ENCODE results near the gene MRPL4. TPM values are rescaled to one million over a fixed set of nuclear protein-coding genes. Genes with fewer than 3 reads are reported as not detected.

MRPL4 gene
- 100 to 1,000 TPM in 1 of 6 experiments, 10 to 100 TPM in 5; 33.7 to 109 (median 38.2) TPM for total RNA-seq
- long read RNA-seq, transcript MRPL4-201 (9 exons, 1,455 nt), result major isoform, 10 of 13 reads
- long read RNA-seq, partial matches to known transcripts, result 1 of 13 reads
- long read RNA-seq, other reads (novel, unspliced or antisense), result 1 of 13 reads

- DNase-seq (peak; percentile 92 to 98 (median 96)), ATAC-seq (peak; percentile 89 to 95 (median 92))
- intact Hi-C loops (cut with DNase I), result loop anchor here in 1 of 2 donors (10.0 kb wide), 1 partner anchor 67 kb away; no protein-coding TSS in a partner anchor
- Histone ChIP-seq H3K27me3 (no peaks in the 10 kb centered on the region), H3K36me3 (peaks cover 0 to 16% (median 11%) of the 10 kb centered on the region in 4 donors), H3K27ac (peak within 1 kb of the TSS; percentile 31 to 90 (median 65)), H3K9me3 (no peaks in the 10 kb centered on the region), H3K4me3 (peak within 1 kb of the TSS; percentile 84 to 99 (median 96)), H3K4me1 (no peaks in the 10 kb centered on the region)
- peak; percentile 59 for TF ChIP-seq POLR2A (IDR thresholded peaks at IDR 0.05)
- TF ChIP-seq CTCF (IDR thresholded peaks at IDR 0.05), result no peak
- 0% methylated on average over 6 of the region's 77 CpGs for WGBS (ENCODE audit: insufficient coverage, low coverage, low lambda C conversion rate, missing lambda C conversion rate)
Observed at GRCh38 chr19:10251792-10252694, at the start of gene MRPL4. MRPL4 (plus strand) TSS chr19:10252214; CDS start chr19:10252254, 40 bp downstream.

- WGBS (ENCODE audit: insufficient coverage, low coverage, low lambda C conversion rate, missing lambda C conversion rate), result 88% methylated on average over 2 of the region's 3 CpGs
Observed at GRCh38 chr19:10203686-10204085, 48.3 kb upstream of the MRPL4 start.

GRCh38 chr19:10205636-10206035, 46.4 kb upstream of the MRPL4 start:
- 91% methylated on average over 3 of the region's 4 CpGs for WGBS (ENCODE audit: insufficient coverage, low coverage, low lambda C conversion rate, missing lambda C conversion rate)
- H3K36me3 ChIP-seq, result no peaks in the 10 kb centered on the region
- TF ChIP-seq CTCF (IDR thresholded peaks at IDR 0.05) (no peak), POLR2A (IDR thresholded peaks at IDR 0.05) (no peak)
- H3K27me3 ChIP-seq, result no peaks in the 10 kb centered on the region
- H3K4me3 ChIP-seq, result no peak overlapping the region
- no peaks in the 10 kb centered on the region for H3K9me3 ChIP-seq
- H3K4me1 ChIP-seq, result no peaks in the 10 kb centered on the region
- DNase-seq (no peak), ATAC-seq (no peak)
- no peak overlapping the region for H3K27ac ChIP-seq
- intact Hi-C loops (cut with DNase I), result no loop called here

More at GRCh38 chr19:10203686-10204085, 48.3 kb upstream of the MRPL4 start:
- Histone ChIP-seq H3K9me3 (no peaks in the 10 kb centered on the region), H3K36me3 (no peaks in the 10 kb centered on the region), H3K27ac (no peak overlapping the region), H3K4me3 (no peak overlapping the region), H3K4me1 (no peaks in the 10 kb centered on the region), H3K27me3 (no peaks in the 10 kb centered on the region)
- DNase-seq (no peak), ATAC-seq (no peak)
- TF ChIP-seq CTCF (IDR thresholded peaks at IDR 0.05), result no peak
- TF ChIP-seq POLR2A (IDR thresholded peaks at IDR 0.05), result no peak
- intact Hi-C loops (cut with DNase I), result no loop called here

- no peak for DNase-seq
- Histone ChIP-seq H3K9me3 (no peaks in the 10 kb centered on the region), H3K27ac (no peak overlapping the region), H3K27me3 (no peaks in the 10 kb centered on the region), H3K4me1 (no peaks in the 10 kb centered on the region), H3K4me3 (no peak overlapping the region), H3K36me3 (no peaks in the 10 kb centered on the region)
- 81% methylated on average over 4 of the region's 10 CpGs for WGBS (ENCODE audit: insufficient coverage, low coverage, low lambda C conversion rate, missing lambda C conversion rate)
- intact Hi-C loops (cut with DNase I), result no loop called here
- TF ChIP-seq CTCF (IDR thresholded peaks at IDR 0.05) (no peak), POLR2A (IDR thresholded peaks at IDR 0.05) (no peak)
- no peak for ATAC-seq
Observed at GRCh38 chr19:10206226-10206885, 45.7 kb upstream of the MRPL4 start.
